ENCODE data around the gene CLSTN2. TPM values are rescaled to one million over a fixed set of nuclear protein-coding genes. Genes with fewer than 3 reads are reported as not detected.

The CLSTN2 gene
- total and polyA plus RNA-seq, 2 of the 4 experiments (the other 2 are of a cell fraction): under 0.01 to 0.07 TPM

- H3K36me3 ChIP-seq (ENCODE audit: control insufficient read depth, insufficient read depth, low read length): no peaks in the 10 kb centered on the region
- H3K23ac ChIP-seq (ENCODE audit: low read depth, low read length): no peak overlapping the region
- no peak overlapping the region for H4K8ac ChIP-seq (ENCODE audit: low read depth in 2 of 2, low read length in 2 of 2)
- intact Hi-C loops (cut with micrococcal nuclease): no loop called here
- H3K4ac ChIP-seq (ENCODE audit: low read depth, low read length): no peak overlapping the region
- H2AFZ ChIP-seq (replicated peaks; ENCODE audit: low read length, poor library complexity): no peak overlapping the region
- H4K91ac ChIP-seq (ENCODE audit: insufficient read depth, low read depth, low read length): no peak overlapping the region
- H3K4me1 ChIP-seq (ENCODE audit: control insufficient read depth, insufficient read depth, low read length): no peaks in the 10 kb centered on the region
- no peak overlapping the region for H3K9ac ChIP-seq (ENCODE audit: low read depth, low read length)
- H3K14ac ChIP-seq (replicated peaks; ENCODE audit: low read depth, low read length): no peak overlapping the region
- DNase-seq: no peak
- H3K9me1 ChIP-seq (ENCODE audit: insufficient read depth, low read length): no peaks in the 10 kb centered on the region
- 0% methylated on average over 1 of the region's 2 CpGs; no CpG with 5 or more reads in 1 of the 2 experiments for WGBS, 2 experiments (ENCODE audit: extremely low coverage in 2 of 2, insufficient read length in 1 of 2)
- no peak for TF ChIP-seq RCOR1 (IDR thresholded peaks at IDR 0.05; ENCODE audit: insufficient replicate concordance, low read length)
- no peak for TF ChIP-seq USF2 (IDR thresholded peaks at IDR 0.05; ENCODE audit: low read depth, low read length)
- no peak for TF ChIP-seq MXI1 (IDR thresholded peaks at IDR 0.05; ENCODE audit: borderline replicate concordance, low read depth, low read length)
- TF ChIP-seq POLR2A (IDR thresholded peaks at IDR 0.05; ENCODE audit: low read depth, low read length): no peak
- no peak for TF ChIP-seq NFE2L2 (IDR thresholded peaks at IDR 0.05; ENCODE audit: low read depth, low read length)
- TF ChIP-seq CTCF (conservative IDR thresholded peaks at IDR 0.05; ENCODE audit: low read depth, low read length): no peak
- TF ChIP-seq SMC3 (IDR thresholded peaks at IDR 0.05; ENCODE audit: low read depth, low read length): no peak
- no peak for TF ChIP-seq FOS (IDR thresholded peaks at IDR 0.05; ENCODE audit: low read depth, low read length)
- TF ChIP-seq RFX5 (IDR thresholded peaks at IDR 0.05; ENCODE audit: low read depth, low read length): no peak
- TF ChIP-seq MAZ (IDR thresholded peaks at IDR 0.05; ENCODE audit: borderline replicate concordance, low read depth, low read length): no peak
- no peak for TF ChIP-seq CHD1 (IDR thresholded peaks at IDR 0.05; ENCODE audit: low read depth, low read length)
- TF ChIP-seq RAD21 (IDR thresholded peaks at IDR 0.05; ENCODE audit: low read length): no peak
- TF ChIP-seq MAFK (IDR thresholded peaks at IDR 0.05; ENCODE audit: low read depth, low read length): no peak
- no peak for TF ChIP-seq ELK1 (IDR thresholded peaks at IDR 0.05; ENCODE audit: borderline replicate concordance, low read depth, low read length)
- TF ChIP-seq CEBPB (IDR thresholded peaks at IDR 0.05; ENCODE audit: low read depth, low read length): no peak
- no peak for TF ChIP-seq BHLHE40 (IDR thresholded peaks at IDR 0.05; ENCODE audit: low read depth, low read length)
- ChIA-PET POLR2A (ENCODE audit: unreplicated experiment) (no interaction called here), CTCF (no interaction called here)
- H3K18ac ChIP-seq (ENCODE audit: low read depth, low read length): no peak overlapping the region
- peaks cover 2% of the 10 kb centered on the region; the same call in 1 of the 2 replicates for H3K9me3 ChIP-seq (ENCODE audit: control insufficient read depth, insufficient read depth, low read length)
- H2BK120ac ChIP-seq (ENCODE audit: low read depth, low read length): no peak overlapping the region
- H4K20me1 ChIP-seq (ENCODE audit: insufficient read depth, low read length): no peaks in the 10 kb centered on the region
- no peak overlapping the region for H4K5ac ChIP-seq (ENCODE audit: low read depth, low read length)
- H3K4me2 ChIP-seq (ENCODE audit: low read depth, low read length): no peak overlapping the region
- ATAC-seq (ENCODE audit: low read depth): no peak
- dilution Hi-C loops (cut with HindIII; ENCODE audit: low sequenced_read_pairs, unreplicated experiment): no loop called here
- no peak overlapping the region for H2AK5ac ChIP-seq (ENCODE audit: low read depth, low read length)
- no peaks in the 10 kb centered on the region for H3K79me1 ChIP-seq (ENCODE audit: low read depth in 1 of 2, low read length in 2 of 2)
- in situ Hi-C loops (cut with MboI; ENCODE audit: low sequenced_read_pairs): no loop called here
- H2BK20ac ChIP-seq (ENCODE audit: low read depth, low read length): no peak overlapping the region
- no peaks in the 10 kb centered on the region for H3K27me3 ChIP-seq (ENCODE audit: control insufficient read depth, insufficient read depth, low read length)
- no peak overlapping the region for H2BK15ac ChIP-seq (ENCODE audit: low read depth, low read length)
- H3K4me3 ChIP-seq (ENCODE audit: insufficient read depth, low read depth, low read length): no peak overlapping the region
- BruUV-seq (replicated peaks): no TSS peak
- no peak overlapping the region for H3K27ac ChIP-seq (ENCODE audit: insufficient read depth, low read length)
- H2BK5ac ChIP-seq (ENCODE audit: low read depth, low read length, poor library complexity, severe bottlenecking): no peak overlapping the region
- H3K56ac ChIP-seq (ENCODE audit: extremely low read depth, insufficient read depth, low read length): no peak overlapping the region
- no peak overlapping the region for H2AK9ac ChIP-seq (replicated peaks; ENCODE audit: low read depth, low read length, poor library complexity)
Measured at GRCh38 chr3:140545756-140546155, 610.8 kb downstream of the CLSTN2 start.

Measured in IMR-90 (cell line).